HG03045 (cell line): ENCODE data around the gene AEBP2.
"Not testable (repeated sequence)": the region's sequence is repeated elsewhere in the genome, so short reads cannot be mapped to it uniquely, and the experiment has no call there.

Experiments used
- ATAC-seq: cut with Tn5 transposase; IDR thresholded peaks from one replicate; pipeline ENCODE4 v1.9.1; 2021; ENCODE audit warnings: mild to moderate bottlenecking, moderate library complexity; ENCODE audit not compliant: unreplicated experiment

The AEBP2 gene

GRCh38 chr12:19421503-19422282 is 17.6 kb upstream of the AEBP2 start:
- no peak for ATAC-seq

- ATAC-seq, result no peak
These were observed 15.9 kb upstream of the AEBP2 start for GRCh38 chr12:19423166-19423930.

GRCh38 chr12:19428246-19428645 is 11.0 kb upstream of the AEBP2 start:
- no peak for ATAC-seq

- not testable (repeated sequence) for ATAC-seq
These were observed 9.8 kb upstream of the AEBP2 start for GRCh38 chr12:19429491-19429890.

- no peak for ATAC-seq
These were observed 8.3 kb upstream of the AEBP2 start for GRCh38 chr12:19430988-19431387.

- peak; percentile 75 for ATAC-seq
These were observed 7.6 kb upstream of the AEBP2 start for GRCh38 chr12:19431407-19432308.

GRCh38 chr12:19432309-19433170 is 6.8 kb upstream of the AEBP2 start:
- ATAC-seq, result no peak

- no peak for ATAC-seq
These were observed 4.8 kb upstream of the AEBP2 start for GRCh38 chr12:19434538-19434937.

GRCh38 chr12:19435831-19436497 is 3.3 kb upstream of the AEBP2 start:
- no peak for ATAC-seq

GRCh38 chr12:19436931-19437330 is 2.4 kb upstream of the AEBP2 start:
- ATAC-seq, result no peak

- no peak for ATAC-seq
These were observed 1.3 kb upstream of the AEBP2 start for GRCh38 chr12:19437996-19438395.

- peak; percentile 42 for ATAC-seq
These were observed 947 bp downstream of the AEBP2 start for GRCh38 chr12:19440019-19440858.

GRCh38 chr12:19440916-19441315 is 1.6 kb downstream of the AEBP2 start:
- ATAC-seq, result no peak

- ATAC-seq, result no peak
These were observed 4.3 kb downstream of the AEBP2 start for GRCh38 chr12:19443585-19443984.

GRCh38 chr12:19444097-19444496 is 4.8 kb downstream of the AEBP2 start:
- no peak for ATAC-seq

- ATAC-seq, result no peak
These were observed 8.1 kb downstream of the AEBP2 start for GRCh38 chr12:19447386-19447785.

- ATAC-seq, result no peak
These were observed 10.5 kb downstream of the AEBP2 start for GRCh38 chr12:19449814-19450213.

- no peak for ATAC-seq
These were observed 11.1 kb downstream of the AEBP2 start for GRCh38 chr12:19450362-19450761.

GRCh38 chr12:19451196-19451595 is 11.9 kb downstream of the AEBP2 start:
- ATAC-seq, result no peak
